NCI-H1417 (cell line): ENCODE results near the gene NF1.
"Not testable (repeated sequence)": the region's sequence is repeated elsewhere in the genome, so short reads cannot be mapped to it uniquely, and the experiment has no call there.

Source experiments
- DNase-seq, 3 experiments: peaks; one replicate each; lab custom pipeline; 2025; lab: John Stamatoyannopoulos, UW

NF1 gene

DNA sequence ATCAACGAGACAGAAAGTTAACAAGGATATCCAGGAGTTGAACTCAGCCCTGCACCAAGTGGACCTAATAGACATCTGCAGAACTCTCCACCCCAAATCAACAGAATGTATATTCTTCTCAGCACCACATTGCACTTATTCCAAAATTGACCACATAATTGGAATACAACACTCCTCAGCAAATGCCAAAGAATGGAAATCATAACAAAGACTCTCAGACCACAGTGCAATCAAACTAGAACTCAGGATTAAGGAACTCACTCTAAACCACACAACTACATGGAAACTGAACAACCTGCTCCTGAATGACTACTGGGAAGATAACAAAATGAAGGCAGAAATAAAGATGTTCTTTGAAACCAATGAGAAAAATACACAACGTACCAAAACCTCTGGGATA lies 84.2 kb downstream of the NF1 start:
- DNase-seq = not testable (repeated sequence)

DNA sequence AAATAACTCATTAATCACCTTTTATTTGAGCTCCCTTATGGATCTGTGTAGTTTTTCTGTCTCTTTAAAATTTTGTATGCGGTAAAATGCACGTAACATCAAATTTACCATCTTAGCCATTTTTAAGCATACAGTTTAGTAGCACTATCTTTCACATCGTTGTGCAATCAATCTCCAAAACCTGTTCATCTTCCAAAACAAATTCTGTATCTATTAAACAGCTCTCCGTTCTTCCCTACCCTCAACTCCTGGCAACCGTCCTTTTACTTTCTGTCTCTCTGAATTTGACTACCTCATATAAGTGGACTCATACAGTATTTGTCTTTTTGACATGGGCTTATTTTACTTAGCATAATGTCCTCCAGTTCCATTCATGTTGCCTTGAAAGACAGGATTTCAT lies 100.5 kb downstream of the NF1 start:
- DNase-seq = no peak

DNA sequence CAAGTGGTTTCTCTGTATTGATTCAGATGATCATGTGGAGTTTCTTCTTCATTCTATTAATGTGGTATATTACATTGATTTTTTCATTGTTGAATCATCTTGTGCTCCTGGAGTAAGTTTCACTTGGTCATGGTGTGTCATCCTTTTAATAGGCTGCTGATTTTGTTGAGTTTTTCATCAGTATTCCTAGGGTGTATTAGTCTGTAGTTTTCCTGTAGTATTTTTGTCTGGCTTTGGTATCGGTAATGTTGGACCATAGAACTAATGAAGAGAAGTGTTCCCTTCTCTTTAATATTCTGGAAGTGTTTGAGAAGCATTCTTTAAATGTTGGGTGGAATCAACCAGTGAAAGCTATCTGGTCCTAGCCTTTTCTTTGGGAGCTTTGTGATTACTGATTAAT lies 103.2 kb downstream of the NF1 start:
- DNase-seq = no peak

GRCh38 chr17:31198666-31199065 lies 103.9 kb downstream of the NF1 start:
- DNase-seq = not testable (repeated sequence)

DNA sequence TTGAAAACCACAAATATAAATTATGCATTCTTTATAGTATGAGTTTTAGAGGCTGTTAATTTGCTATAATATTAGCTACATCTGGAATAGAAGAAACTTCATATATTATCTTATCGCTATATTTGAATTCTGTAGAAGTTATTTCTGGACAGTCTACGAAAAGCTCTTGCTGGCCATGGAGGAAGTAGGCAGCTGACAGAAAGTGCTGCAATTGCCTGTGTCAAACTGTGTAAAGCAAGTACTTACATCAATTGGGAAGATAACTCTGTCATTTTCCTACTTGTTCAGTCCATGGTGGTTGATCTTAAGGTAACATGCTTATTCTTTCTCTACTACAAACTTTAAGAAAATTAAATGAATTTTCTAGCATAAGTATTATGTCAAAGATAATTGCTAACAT lies 105.5 kb downstream of the NF1 start:
- DNase-seq = no peak

DNA sequence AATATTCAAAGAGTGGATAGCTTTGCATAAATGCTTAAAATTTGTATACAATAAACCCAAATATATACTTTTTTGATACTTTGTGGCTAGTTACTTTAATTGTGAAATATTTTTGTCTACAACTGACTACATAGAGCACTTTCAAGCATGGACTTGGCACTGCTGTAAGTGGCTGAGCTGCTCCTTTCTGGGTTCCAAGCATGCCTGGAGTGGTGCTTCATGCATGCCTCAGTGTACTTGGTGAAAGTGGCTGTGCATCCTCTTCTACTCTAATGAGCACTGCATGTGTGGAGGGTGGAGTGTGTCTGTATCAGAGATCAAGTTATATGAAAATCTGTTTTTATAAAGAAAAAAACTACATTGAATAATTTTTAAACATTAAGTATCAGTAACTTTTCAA lies 108.2 kb downstream of the NF1 start:
- DNase-seq = no peak

GRCh38 chr17:31211352-31212012 lies 116.7 kb downstream of the NF1 start:
- DNase-seq = peak in 1 of 3 experiments; percentile 4

DNA sequence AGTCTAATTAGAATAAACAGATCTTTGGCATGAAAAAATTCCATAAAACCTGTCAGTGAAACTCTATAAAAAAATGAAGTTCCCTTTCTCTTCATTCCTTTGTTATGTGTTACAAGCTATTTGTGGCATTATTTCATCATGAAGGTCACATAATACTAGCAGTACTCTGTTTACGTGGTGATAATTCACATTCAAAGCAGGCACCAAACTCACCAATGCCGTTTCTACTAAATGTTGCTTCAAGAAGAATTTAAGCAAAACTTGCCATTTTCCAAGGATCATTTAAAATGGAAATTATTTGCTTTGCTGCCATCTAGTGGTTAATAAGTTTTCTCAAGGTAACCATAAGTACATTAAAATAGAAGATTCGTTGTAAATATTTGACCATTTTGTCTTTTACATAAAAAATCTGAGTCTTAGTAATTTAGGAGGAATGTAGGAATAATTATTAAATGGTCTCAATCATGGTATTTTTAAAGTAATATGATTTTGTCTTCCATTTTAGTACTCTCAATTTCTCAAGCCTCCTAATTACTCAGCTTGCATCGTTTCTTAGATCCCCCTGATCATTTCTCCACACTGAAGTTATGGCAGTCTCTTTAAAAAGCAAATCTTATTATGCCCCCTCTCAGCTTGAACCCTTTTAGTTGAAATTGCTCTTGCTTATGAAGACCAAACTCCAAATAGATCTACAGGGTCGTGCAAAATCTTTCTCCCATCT lies 121.4 kb downstream of the NF1 start:
- DNase-seq = peak in 2 of 3 experiments; percentile 55 to 67

GRCh38 chr17:31224366-31224765 lies 129.6 kb downstream of the NF1 start:
- DNase-seq = no peak

DNA sequence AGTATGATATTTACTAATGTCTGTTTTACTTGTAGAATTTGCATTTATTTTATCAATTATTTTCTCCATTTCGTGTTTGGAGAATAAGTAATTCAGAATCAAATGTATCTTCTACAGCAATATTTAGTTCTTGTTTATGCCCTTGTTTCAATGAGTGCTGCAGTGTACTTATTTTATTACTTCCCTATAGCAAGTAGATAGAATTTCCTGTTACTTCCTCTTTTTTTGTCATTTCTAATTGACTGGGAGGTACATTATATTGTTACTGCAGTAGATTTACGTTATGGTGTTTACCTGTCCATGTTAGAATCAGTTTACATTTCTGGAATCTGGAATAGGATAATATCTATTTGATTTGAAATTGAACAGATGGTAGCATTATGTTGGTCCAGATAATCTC lies 131.1 kb downstream of the NF1 start:
- DNase-seq = no peak

DNA sequence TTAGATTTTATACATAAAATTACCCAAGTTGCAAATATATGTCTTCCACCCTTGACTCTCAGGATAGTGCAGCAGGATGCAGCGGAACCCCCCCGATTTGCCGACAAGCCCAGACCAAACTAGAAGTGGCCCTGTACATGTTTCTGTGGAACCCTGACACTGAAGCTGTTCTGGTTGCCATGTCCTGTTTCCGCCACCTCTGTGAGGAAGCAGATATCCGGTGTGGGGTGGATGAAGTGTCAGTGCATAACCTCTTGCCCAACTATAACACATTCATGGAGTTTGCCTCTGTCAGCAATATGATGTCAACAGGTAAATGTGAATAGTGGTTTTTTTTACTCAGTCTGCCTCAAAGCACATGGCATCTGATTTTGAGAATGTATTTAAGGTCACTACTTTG lies 131.6 kb downstream of the NF1 start:
- no peak for DNase-seq

- no peak for DNase-seq
Observed at GRCh38 chr17:31226950-31227349, 132.2 kb downstream of the NF1 start.

DNA sequence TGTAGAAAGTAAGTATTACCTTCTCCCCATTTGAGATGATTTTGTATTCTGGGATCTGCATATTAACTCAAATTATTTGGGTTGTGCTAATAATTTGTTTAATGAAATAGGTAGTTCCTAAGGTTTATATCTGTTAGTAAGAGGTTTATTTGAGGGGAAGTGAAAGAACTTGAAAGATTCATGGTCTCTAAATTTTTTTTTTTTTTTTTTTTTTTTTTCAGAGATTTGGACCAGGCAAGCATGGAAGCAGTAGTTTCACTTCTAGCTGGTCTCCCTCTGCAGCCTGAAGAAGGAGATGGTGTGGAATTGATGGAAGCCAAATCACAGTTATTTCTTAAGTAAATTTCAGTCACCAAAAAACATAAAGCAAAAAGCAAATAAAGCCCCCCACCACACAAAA lies 137.1 kb downstream of the NF1 start:
- no peak for DNase-seq

GRCh38 chr17:31235110-31235509 lies 140.3 kb downstream of the NF1 start:
- DNase-seq = no peak

- no peak for DNase-seq
Observed at GRCh38 chr17:31236137-31236536, 141.4 kb downstream of the NF1 start.

GRCh38 chr17:31236712-31237111 lies 141.9 kb downstream of the NF1 start:
- no peak for DNase-seq

DNA sequence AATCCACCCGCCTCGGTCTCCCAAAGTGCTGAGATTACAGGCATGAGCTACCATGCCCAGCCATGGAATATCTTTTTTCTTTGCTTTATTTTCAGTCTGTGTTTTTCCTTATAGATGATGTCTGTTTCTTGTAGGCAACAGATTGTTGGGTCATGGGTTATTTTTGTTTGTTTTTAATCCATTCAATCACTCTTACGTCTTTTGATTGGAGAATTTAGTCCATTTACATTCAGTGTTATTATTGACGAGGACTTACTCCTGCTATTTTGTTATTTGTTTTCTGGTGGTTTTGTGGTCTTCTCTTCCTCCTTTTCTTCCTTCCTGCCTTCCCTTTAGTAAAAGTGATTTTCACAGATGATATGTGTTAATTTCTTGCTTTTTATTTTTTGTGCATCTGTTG lies 146.3 kb downstream of the NF1 start:
- no peak for DNase-seq

GRCh38 chr17:31248986-31249834 lies 154.4 kb downstream of the NF1 start:
- DNase-seq = no peak

- DNase-seq = no peak
Observed at GRCh38 chr17:31249835-31250141, 155.0 kb downstream of the NF1 start.

GRCh38 chr17:31250229-31250628 lies 155.5 kb downstream of the NF1 start:
- DNase-seq = no peak

DNA sequence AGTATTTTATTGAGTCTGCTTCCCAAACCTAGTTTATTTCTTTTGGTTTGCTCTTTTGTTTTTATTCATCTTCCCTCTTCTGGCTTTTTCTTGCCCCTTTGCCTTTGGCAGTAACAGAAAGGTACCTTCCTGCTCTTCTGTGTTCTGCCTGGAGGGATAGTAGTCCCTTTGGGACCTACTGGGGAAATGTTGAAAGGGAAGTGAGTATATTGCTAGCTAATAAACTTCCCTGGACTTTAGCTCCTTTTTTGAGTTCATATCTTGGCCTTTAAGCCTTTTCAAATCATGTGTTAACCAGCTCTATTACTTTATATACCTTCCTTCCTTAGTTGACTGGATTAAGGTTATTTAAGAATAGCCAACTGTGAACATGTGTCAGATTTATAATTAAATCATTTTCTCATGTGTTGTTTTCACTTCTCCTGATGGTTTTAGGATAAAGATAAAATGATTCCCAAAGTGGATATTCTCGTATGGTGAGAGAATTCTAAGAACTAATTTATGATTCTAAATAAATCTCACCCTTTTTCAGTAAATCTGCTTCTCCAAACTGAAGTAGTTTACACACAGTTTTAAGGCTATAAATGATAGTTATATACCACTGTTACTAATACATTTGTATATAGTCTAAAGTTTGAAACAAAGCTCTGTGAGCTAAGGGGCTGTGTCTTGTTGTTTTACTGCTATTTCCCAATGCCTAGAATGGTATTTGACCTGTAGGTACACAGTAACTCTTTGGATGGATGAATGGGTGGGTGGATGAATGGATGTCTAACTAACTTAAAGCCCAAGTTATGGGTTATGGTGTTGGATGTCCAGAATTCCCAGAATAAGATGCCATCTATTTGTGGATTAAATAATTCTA lies 156.6 kb downstream of the NF1 start:
- no peak for DNase-seq

DNA sequence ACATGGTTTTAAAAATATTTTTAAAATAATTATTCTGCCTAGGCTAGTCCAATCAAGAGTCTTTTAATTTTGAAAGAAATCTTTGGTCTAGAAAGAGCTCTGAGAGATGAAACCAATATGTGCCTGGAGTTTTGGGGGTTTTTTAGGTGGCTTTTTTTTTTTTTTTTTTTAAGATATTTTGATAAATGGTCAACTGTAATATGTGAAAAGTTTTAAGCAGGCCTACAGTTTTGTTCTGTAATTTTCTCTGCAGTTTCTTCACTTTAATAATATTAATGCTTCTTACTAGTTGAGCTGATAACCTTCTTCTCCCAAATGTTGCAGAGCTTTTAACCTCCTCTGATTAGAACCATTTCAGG lies 157.2 kb downstream of the NF1 start:
- no peak for DNase-seq
